Stimulated activated CD4-positive, alpha-beta T cell treated with anti-CD3 and anti-CD28 coated beads, Interleukin-1b, Interleukin-23, amount 100 ng/mL, for 24 hours (primary cell): ENCODE measurements around the gene BDKRB2.
"Not testable (repeated sequence)": the region's sequence is repeated elsewhere in the genome, so short reads cannot be mapped to it uniquely, and the experiment has no call there.

Experiments used
- DNase-seq, 4 experiments: peaks; one replicate each; pipeline ENCODE4 v3.0.0-alpha.2; 2020; ENCODE audit warnings: low read depth in 4 of 4, low spot score in 1 of 4

The BDKRB2 gene

DNA sequence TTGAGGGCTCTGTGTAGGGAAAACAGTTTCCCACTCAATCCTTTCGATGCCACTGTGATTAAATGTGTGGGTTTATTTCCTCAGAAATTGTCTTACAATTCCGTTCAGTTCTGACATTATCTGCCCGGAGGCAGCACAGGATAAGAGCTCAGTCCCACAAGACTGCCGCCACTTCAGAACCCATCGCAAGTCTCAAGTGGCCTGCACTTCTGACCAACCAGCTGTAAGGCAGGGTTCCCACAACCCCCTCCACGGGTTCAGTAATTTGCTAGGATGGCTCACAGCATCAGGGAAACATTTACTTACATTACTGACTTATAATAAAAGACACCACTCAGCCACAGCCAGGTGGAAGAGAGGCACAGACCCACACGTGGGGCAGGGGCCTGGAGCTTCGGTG lies 17.2 kb downstream of the BDKRB2 start:
- no peak for DNase-seq

GRCh38 chr14:96224480-96225096 lies 19.9 kb downstream of the BDKRB2 start:
- no peak for DNase-seq

GRCh38 chr14:96225213-96225612 lies 20.6 kb downstream of the BDKRB2 start:
- no peak for DNase-seq

GRCh38 chr14:96225745-96226151 lies 21.1 kb downstream of the BDKRB2 start:
- DNase-seq, result no peak

GRCh38 chr14:96227428-96227827 lies 22.8 kb downstream of the BDKRB2 start:
- no peak for DNase-seq

- DNase-seq, result no peak
Measured at GRCh38 chr14:96229315-96229714, 24.7 kb downstream of the BDKRB2 start.

DNA sequence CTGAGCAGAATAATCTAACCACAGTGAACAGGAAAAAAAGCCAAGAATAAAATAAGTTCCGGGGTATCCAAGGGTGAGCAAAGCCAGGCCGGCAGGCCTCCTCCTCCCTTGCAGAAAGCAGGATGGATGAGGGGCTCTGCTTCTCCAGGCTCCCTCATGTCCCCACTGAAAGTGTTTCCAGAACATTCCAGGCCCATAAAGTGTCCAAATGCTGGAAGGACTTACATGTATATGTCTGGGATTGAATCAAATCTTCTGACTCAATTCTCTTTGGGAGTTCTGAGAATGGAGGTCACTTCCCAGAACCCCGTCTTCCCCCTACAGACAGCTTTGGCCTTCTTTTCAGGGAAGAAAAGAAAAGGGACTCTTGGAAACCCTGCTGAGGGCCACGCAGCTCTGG lies 26.4 kb downstream of the BDKRB2 start:
- DNase-seq, result no peak

- DNase-seq, result no peak
Measured at GRCh38 chr14:96231526-96232130, 27.0 kb downstream of the BDKRB2 start.

DNA sequence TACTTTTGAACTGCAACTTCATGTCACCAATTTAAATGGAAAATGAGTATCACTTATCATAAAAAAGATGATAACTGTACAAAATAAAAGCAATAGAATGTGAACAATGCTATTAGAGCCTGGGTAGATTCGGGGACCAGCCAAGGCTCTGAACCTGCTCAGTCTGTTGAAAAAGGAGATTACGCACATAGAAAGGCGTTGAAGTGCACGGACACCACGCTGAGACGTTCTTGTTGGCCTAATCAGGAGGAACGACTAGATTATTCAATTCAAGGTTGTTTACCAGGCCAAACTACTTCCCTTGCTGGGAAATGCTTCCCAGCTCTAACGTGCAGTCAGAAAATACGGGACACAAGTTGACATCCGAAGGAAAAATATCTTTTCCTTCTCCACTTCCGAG lies 27.9 kb downstream of the BDKRB2 start:
- DNase-seq, result no peak

GRCh38 chr14:96233661-96234060 lies 29.0 kb downstream of the BDKRB2 start:
- no peak for DNase-seq

- DNase-seq, result no peak
Measured at GRCh38 chr14:96235426-96235825, 30.8 kb downstream of the BDKRB2 start.

GRCh38 chr14:96237641-96238040 lies 33.0 kb downstream of the BDKRB2 start:
- no peak for DNase-seq

DNA sequence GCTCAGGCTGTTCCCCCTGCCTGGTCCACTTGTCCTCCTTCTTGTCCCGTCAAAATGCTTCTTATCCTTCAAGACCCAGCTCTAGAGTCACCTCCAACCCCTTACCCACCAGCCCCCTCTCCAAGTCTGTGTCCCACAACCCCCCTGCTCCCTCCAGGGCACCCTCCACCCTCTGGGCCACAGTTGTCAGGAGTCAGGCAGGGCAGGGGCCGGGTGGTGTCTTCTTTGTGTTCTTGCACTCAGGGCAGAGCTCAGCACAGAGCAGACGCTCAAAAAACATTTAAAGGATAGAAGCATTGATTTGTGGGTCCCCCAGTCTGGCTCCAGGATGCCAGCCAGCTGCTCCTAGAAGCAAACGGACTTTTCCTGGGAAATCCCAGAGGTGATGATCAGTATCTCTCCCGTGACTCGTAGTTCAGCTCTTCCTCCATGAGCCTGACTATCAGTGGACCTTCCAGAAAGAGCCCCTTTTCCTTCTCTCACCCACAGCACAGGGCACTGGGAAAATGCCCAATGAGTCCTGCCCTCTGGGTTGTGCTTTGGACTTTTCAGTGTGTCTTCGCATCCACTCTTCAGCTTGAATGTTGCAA lies 34.1 kb downstream of the BDKRB2 start:
- no peak for DNase-seq

- DNase-seq, result no peak
Measured at GRCh38 chr14:96239711-96240141, 35.1 kb downstream of the BDKRB2 start.

- DNase-seq, result no peak
Measured at GRCh38 chr14:96240641-96241040, 36.0 kb downstream of the BDKRB2 start.

GRCh38 chr14:96242126-96242525 lies 37.5 kb downstream of the BDKRB2 start:
- no peak for DNase-seq

- DNase-seq, result no peak
Measured at GRCh38 chr14:96243785-96244184, 39.1 kb downstream of the BDKRB2 start.

DNA sequence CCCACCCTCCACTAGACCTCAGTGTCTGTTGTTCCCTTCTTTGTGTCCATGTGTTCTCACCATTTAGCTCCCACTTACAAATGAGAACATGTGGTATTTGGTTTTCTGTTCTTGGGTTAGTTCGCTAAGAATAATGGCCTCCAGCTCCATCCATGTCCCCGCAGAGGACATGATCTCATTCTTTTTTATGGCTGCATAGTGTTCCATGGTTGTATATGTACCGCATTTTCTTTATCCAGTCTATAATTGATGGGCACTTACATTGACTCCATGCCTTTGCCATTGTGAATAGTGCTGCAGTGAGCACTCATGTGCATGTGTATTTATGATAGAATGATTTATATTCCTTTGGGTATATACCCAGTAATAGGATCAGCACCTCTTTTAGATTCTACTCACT lies 40.4 kb downstream of the BDKRB2 start:
- DNase-seq, result not testable (repeated sequence)

- no peak for DNase-seq
Measured at GRCh38 chr14:96245710-96246538, 41.3 kb downstream of the BDKRB2 start.

- DNase-seq, result no peak
Measured at GRCh38 chr14:96246539-96246847, 41.9 kb downstream of the BDKRB2 start.

GRCh38 chr14:96247031-96247430 lies 42.4 kb downstream of the BDKRB2 start:
- no peak for DNase-seq

DNA sequence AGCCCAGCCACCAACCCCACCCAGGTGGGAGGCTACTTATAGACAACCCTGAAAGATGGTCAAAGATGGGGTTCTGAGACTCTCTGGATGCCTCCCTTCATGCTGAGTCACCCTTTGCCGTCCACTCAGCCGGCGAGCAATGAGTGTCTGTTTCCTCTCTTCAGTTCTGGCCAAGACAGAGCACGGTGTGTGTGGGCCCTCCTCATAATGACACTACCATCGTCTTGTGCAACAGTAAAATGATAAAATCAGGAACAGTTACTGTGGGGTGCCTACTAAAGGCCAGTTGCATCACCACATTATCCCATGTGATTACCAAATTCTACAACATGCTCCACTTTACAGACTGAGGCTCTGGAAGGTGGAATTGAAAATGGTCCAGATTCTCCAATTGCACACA lies 44.4 kb downstream of the BDKRB2 start:
- DNase-seq, result no peak
